ENCODE data around the gene BBS9. TPM values are rescaled to one million over a fixed set of nuclear protein-coding genes. Genes with fewer than 3 reads are reported as not detected.

The BBS9 gene
- total RNA-seq, 5 donors from 2014 or later (not counting 1 experiment from before 2014, with no cell fraction given): 18.5 to 28.8 (median 20.9) TPM

DNA sequence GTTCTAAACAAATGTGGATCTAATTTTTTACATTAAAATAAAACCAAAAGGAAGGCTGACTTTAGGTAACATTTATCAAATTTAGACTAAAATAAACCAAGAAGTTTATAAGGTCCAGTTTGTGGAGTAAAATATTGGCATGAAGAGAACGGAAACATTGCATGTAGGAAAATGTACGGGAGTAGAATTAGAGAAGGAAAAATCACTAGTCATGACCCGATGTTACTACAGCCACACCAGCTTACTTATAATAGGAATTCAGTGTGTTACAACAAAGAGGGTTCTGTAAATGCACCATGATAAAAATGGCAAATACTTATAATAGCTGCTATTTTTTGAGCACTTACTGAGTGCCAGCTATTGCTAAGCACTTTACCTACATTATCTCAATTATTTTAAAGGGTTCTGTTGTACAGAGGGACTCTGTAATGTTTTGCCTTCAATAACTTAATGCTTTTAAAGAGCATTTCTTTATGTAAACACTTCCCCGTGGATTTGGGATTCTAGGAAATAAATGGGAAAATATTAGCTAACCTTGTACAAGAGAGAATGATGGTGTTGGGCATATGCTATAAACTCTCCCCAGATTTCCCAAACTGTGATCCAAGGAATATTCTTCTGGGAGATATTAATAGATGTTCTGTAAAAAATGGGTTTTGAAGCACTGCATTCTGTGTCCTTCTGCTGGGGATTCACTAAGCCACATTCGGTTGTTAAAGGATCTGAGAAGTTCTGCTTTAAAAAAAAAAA, 296.7 kb downstream of the BBS9 start:
- H3K9me3 Mint-ChIP-seq: no peaks in the 10 kb centered on the region
- Histone ChIP-seq H3K9me3 (no peaks in the 10 kb centered on the region), H3K36me3 (ENCODE audit: control insufficient read depth in 2 of 2, extremely low read depth in 1 of 2, insufficient read depth in 1 of 2, low read length in 1 of 2) (no peaks in the 10 kb centered on the region), H3K27me3 (replicated peaks in 1 of 2; ENCODE audit: control insufficient read depth in 2 of 2, extremely low read depth in 1 of 2, insufficient read depth in 2 of 2, low read length in 1 of 2) (no peaks in the 10 kb centered on the region), H3K27ac (ENCODE audit: low read length) (no peak overlapping the region), H3K4me1 (ENCODE audit: control insufficient read depth in 1 of 2, extremely low read depth in 1 of 2, insufficient read depth in 2 of 2, low read length in 2 of 2) (no peaks in the 10 kb centered on the region), H3K4me3 (ENCODE audit: control insufficient read depth in 1 of 2, extremely low read depth in 1 of 2, low read length in 1 of 2) (no peak overlapping the region)
- no peak overlapping the region for H3K27ac Mint-ChIP-seq
- POLR2A ChIA-PET: no interaction called here
- no peaks in the 10 kb centered on the region for H3K4me1 Mint-ChIP-seq
- no CpG with 5 or more reads among the region's 5 CpGs for WGBS (ENCODE audit: insufficient coverage)
- ATAC-seq (replicated peaks in 1 of 4) (no peak), DNase-seq (no peak)
- no peak overlapping the region for H3K4me3 Mint-ChIP-seq
- H3K27me3 Mint-ChIP-seq: no peaks in the 10 kb centered on the region
- no peaks in the 10 kb centered on the region for H3K36me3 Mint-ChIP-seq
- CTCF ChIA-PET: no interaction called here

DNA sequence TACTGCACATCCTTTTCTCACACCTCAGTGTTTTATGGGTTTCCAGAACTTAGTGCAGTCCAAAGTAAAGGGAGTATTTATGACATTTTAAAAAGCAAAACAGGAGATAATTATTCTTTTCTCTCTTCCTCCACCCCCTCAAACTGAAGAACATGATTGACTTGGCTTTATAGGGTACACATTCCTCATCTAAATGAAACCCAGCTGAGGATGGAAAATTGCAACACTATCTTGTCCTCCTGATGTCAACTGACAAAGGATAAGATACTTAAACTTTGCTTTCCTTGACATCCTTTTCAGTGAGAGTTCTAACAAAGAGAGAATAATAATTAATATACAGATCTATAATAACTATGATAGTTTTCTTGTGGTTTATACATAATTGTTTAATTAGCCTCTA, 299.1 kb downstream of the BBS9 start:
- ChIA-PET CTCF (no interaction called here), POLR2A (no interaction called here)
- H3K27me3 Mint-ChIP-seq: no peaks in the 10 kb centered on the region
- ATAC-seq (replicated peaks in 1 of 4) (no peak), DNase-seq (no peak)
- no peak overlapping the region for H3K4me3 ChIP-seq (ENCODE audit: control insufficient read depth in 1 of 2, extremely low read depth in 1 of 2, low read length in 1 of 2)
- no peaks in the 10 kb centered on the region for H3K27me3 ChIP-seq (replicated peaks in 1 of 2; ENCODE audit: control insufficient read depth in 2 of 2, extremely low read depth in 1 of 2, insufficient read depth in 2 of 2, low read length in 1 of 2)
- no peaks in the 10 kb centered on the region for H3K36me3 Mint-ChIP-seq
- no peaks in the 10 kb centered on the region for H3K4me1 Mint-ChIP-seq
- no peaks in the 10 kb centered on the region for H3K9me3 Mint-ChIP-seq
- H3K27ac ChIP-seq (ENCODE audit: low read length): no peak overlapping the region
- no peaks in the 10 kb centered on the region for H3K9me3 ChIP-seq
- H3K36me3 ChIP-seq (ENCODE audit: control insufficient read depth in 2 of 2, extremely low read depth in 1 of 2, insufficient read depth in 1 of 2, low read length in 1 of 2): no peaks in the 10 kb centered on the region
- no peak overlapping the region for H3K27ac Mint-ChIP-seq
- H3K4me3 Mint-ChIP-seq: no peak overlapping the region
- no peaks in the 10 kb centered on the region for H3K4me1 ChIP-seq (ENCODE audit: control insufficient read depth in 1 of 2, extremely low read depth in 1 of 2, insufficient read depth in 2 of 2, low read length in 2 of 2)

DNA sequence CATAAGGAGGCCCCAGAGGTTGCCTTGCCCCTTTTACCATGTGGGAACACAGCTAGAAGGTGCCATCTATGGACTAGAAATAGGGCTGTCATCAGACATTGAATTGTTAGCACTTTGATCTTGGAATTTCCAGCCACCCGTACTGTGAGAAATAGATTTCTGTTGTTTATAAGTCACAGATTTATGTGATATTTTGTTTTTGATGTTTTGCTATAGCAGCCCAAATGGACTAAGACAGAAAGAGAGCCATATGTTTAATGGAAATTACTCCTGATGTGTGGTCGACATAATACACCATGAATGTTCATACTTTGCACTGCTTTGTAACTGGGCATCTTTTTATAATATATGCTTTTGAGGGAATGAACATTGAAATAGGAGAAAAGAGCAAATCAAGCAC, 302.2 kb downstream of the BBS9 start:
- no peaks in the 10 kb centered on the region for H3K4me1 Mint-ChIP-seq
- no peak for ATAC-seq (replicated peaks in 1 of 4)
- no peak overlapping the region for H3K4me3 Mint-ChIP-seq
- H3K9me3 Mint-ChIP-seq: no peaks in the 10 kb centered on the region
- no peaks in the 10 kb centered on the region for H3K27me3 Mint-ChIP-seq
- H3K36me3 ChIP-seq (ENCODE audit: control insufficient read depth in 2 of 2, extremely low read depth in 1 of 2, insufficient read depth in 1 of 2, low read length in 1 of 2): no peaks in the 10 kb centered on the region
- H3K36me3 Mint-ChIP-seq: peaks cover under 1% of the 10 kb centered on the region
- CTCF ChIA-PET: no interaction called here
- no peak overlapping the region for H3K4me3 ChIP-seq (ENCODE audit: control insufficient read depth in 1 of 2, extremely low read depth in 1 of 2, low read length in 1 of 2)
- no peaks in the 10 kb centered on the region for H3K9me3 ChIP-seq
- no CpG with 5 or more reads among the region's 2 CpGs for WGBS (ENCODE audit: insufficient coverage)
- POLR2A ChIA-PET: no interaction called here
- H3K27ac ChIP-seq (ENCODE audit: low read length): no peak overlapping the region
- H3K27ac Mint-ChIP-seq: no peak overlapping the region
- DNase-seq: no peak
- no peaks in the 10 kb centered on the region for H3K4me1 ChIP-seq (ENCODE audit: control insufficient read depth in 1 of 2, extremely low read depth in 1 of 2, insufficient read depth in 2 of 2, low read length in 2 of 2)
- no peaks in the 10 kb centered on the region for H3K27me3 ChIP-seq (replicated peaks in 1 of 2; ENCODE audit: control insufficient read depth in 2 of 2, extremely low read depth in 1 of 2, insufficient read depth in 2 of 2, low read length in 1 of 2)

DNA sequence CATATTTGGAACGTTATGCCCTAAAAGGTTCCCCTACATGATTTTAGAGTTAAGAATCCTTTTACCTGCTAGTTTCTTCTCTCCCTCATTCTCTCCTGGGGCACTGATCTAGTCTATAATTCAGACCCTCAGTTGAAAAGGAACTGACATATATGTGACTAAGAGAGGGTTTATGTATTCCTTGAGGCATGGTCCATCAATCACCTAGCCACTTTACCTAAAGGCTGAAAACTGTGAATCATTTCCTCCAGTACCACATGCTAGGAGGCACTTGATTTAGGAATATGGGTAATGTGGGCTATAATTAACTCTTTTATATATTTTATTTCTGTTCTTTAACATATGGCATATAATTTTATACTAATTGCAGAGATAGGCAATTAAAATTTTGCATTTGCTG, 303.5 kb downstream of the BBS9 start:
- H3K4me1 Mint-ChIP-seq: no peaks in the 10 kb centered on the region
- ChIA-PET CTCF (interaction anchor here in 1 of 2 donors (0.7 kb wide), 1 partner anchor 177 kb away, joined by 4 read pairs; no protein-coding TSS in a partner anchor), POLR2A (no interaction called here)
- Histone ChIP-seq H3K9me3 (no peaks in the 10 kb centered on the region), H3K27ac (ENCODE audit: low read length) (no peak overlapping the region), H3K4me3 (ENCODE audit: control insufficient read depth in 1 of 2, extremely low read depth in 1 of 2, low read length in 1 of 2) (no peak overlapping the region), H3K4me1 (ENCODE audit: control insufficient read depth in 1 of 2, extremely low read depth in 1 of 2, insufficient read depth in 2 of 2, low read length in 2 of 2) (no peaks in the 10 kb centered on the region), H3K36me3 (ENCODE audit: control insufficient read depth in 2 of 2, extremely low read depth in 1 of 2, insufficient read depth in 1 of 2, low read length in 1 of 2) (no peaks in the 10 kb centered on the region), H3K27me3 (replicated peaks in 1 of 2; ENCODE audit: control insufficient read depth in 2 of 2, extremely low read depth in 1 of 2, insufficient read depth in 2 of 2, low read length in 1 of 2) (no peaks in the 10 kb centered on the region)
- H3K27ac Mint-ChIP-seq: no peak overlapping the region
- peaks cover 8% of the 10 kb centered on the region for H3K36me3 Mint-ChIP-seq
- H3K27me3 Mint-ChIP-seq: no peaks in the 10 kb centered on the region
- no peak for ATAC-seq (replicated peaks in 1 of 4)
- no peak overlapping the region for H3K4me3 Mint-ChIP-seq
- no CpG with 5 or more reads among the region's 1 CpG for WGBS (ENCODE audit: insufficient coverage)
- no peaks in the 10 kb centered on the region for H3K9me3 Mint-ChIP-seq
- DNase-seq: no peak

DNA sequence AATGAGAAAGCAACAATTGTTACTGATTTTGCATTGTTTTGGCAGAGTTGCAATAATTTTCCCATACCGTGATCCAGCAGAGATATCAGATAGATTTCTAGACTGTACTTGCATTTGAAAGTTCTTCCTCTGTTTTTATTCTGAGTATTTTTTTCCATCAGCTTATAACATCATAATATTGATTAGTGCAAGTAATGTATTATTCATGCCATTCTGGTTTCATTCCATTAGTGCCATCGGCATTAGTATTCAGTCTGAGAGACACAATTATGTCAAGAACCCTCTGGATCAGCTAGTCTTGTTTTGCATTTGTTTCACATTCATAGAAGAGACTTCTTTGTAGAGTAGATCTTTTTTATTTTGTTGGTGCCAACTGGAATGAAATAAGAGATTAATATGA, 304.0 kb downstream of the BBS9 start:
- no peak overlapping the region for H3K27ac ChIP-seq (ENCODE audit: low read length)
- CTCF ChIA-PET: no interaction called here
- POLR2A ChIA-PET: interaction anchor here in 1 of 2 donors (0.6 kb wide), 1 partner anchor 451 kb away, joined by 3 read pairs; no protein-coding TSS in a partner anchor
- H3K27ac Mint-ChIP-seq: no peak overlapping the region
- no peaks in the 10 kb centered on the region for H3K27me3 ChIP-seq (replicated peaks in 1 of 2; ENCODE audit: control insufficient read depth in 2 of 2, extremely low read depth in 1 of 2, insufficient read depth in 2 of 2, low read length in 1 of 2)
- no peaks in the 10 kb centered on the region for H3K9me3 ChIP-seq
- no peak overlapping the region for H3K4me3 ChIP-seq (ENCODE audit: control insufficient read depth in 1 of 2, extremely low read depth in 1 of 2, low read length in 1 of 2)
- DNase-seq: no peak
- peaks cover 8% of the 10 kb centered on the region for H3K36me3 Mint-ChIP-seq
- no peaks in the 10 kb centered on the region for H3K9me3 Mint-ChIP-seq
- H3K4me1 Mint-ChIP-seq: no peaks in the 10 kb centered on the region
- H3K27me3 Mint-ChIP-seq: no peaks in the 10 kb centered on the region
- no peak overlapping the region for H3K4me3 Mint-ChIP-seq
- WGBS (ENCODE audit: insufficient coverage): no CpG with 5 or more reads among the region's 2 CpGs
- ATAC-seq (replicated peaks in 1 of 4): no peak
- H3K36me3 ChIP-seq (ENCODE audit: control insufficient read depth in 2 of 2, extremely low read depth in 1 of 2, insufficient read depth in 1 of 2, low read length in 1 of 2): no peaks in the 10 kb centered on the region
- H3K4me1 ChIP-seq (ENCODE audit: control insufficient read depth in 1 of 2, extremely low read depth in 1 of 2, insufficient read depth in 2 of 2, low read length in 2 of 2): no peaks in the 10 kb centered on the region

DNA sequence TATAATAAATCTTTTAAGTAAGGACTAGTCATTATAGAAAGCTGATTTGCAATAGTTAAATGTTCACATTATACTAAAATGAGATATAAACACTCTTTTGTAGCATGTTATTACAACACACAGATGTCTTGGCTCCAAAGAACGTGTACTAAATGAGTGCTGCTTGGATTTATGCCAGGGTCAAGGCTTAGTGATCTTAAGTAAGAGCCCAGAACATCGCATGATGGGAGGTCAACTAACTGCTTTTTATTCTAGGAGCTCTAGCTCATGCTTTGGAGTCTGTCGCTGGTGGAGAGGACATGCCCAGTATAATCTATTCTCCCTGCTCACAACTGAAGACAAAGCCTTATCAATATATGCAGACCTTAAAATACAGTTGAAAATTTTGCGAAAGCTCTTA, 315.1 kb downstream of the BBS9 start:
- no peaks in the 10 kb centered on the region for H3K27me3 Mint-ChIP-seq
- Histone ChIP-seq H3K4me1 (ENCODE audit: control insufficient read depth in 1 of 2, extremely low read depth in 1 of 2, insufficient read depth in 2 of 2, low read length in 2 of 2) (no peaks in the 10 kb centered on the region), H3K27me3 (replicated peaks in 1 of 2; ENCODE audit: control insufficient read depth in 2 of 2, extremely low read depth in 1 of 2, insufficient read depth in 2 of 2, low read length in 1 of 2) (no peaks in the 10 kb centered on the region), H3K36me3 (ENCODE audit: control insufficient read depth in 2 of 2, extremely low read depth in 1 of 2, insufficient read depth in 1 of 2, low read length in 1 of 2) (no peaks in the 10 kb centered on the region), H3K27ac (ENCODE audit: low read length) (no peak overlapping the region), H3K9me3 (no peaks in the 10 kb centered on the region), H3K4me3 (ENCODE audit: control insufficient read depth in 1 of 2, extremely low read depth in 1 of 2, low read length in 1 of 2) (no peak overlapping the region)
- DNase-seq: no peak
- H3K27ac Mint-ChIP-seq: no peak overlapping the region
- peaks cover 9% of the 10 kb centered on the region for H3K36me3 Mint-ChIP-seq
- ChIA-PET CTCF (no interaction called here), POLR2A (no interaction called here)
- peaks cover 0 to 3% (median 0%) of the 10 kb centered on the region in 3 donors for H3K9me3 Mint-ChIP-seq
- ATAC-seq (replicated peaks in 1 of 4): no peak
- H3K4me3 Mint-ChIP-seq: no peak overlapping the region
- peaks cover 14 to 19% (median 15%) of the 10 kb centered on the region in 3 donors for H3K4me1 Mint-ChIP-seq
- no CpG with 5 or more reads among the region's 4 CpGs for WGBS (ENCODE audit: insufficient coverage)

Data from T-cell (primary cell).